ENCODE results near the gene SGIP1.

The SGIP1 gene

DNA sequence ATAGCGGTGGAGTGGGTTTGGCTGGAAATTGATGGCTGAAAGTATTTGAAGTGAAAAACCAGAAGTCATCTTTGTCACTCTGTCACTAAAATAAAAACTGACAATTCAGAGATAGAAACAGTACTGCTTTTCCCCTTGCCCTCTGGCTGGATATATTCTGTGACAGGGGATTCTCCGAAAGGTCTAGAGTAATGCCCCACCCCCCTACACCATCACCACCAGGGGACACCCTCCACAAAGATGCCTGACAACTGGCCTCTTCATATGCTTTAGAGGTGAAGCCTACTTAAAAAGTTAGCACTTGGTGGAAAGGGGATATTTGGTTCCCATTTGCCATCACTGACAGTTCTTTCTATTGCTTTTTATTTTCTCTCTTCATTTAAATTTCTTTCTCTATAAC, 73.5 kb downstream of the SGIP1 start:
- no peak for DNase-seq (ENCODE audit: low spot score)

DNA sequence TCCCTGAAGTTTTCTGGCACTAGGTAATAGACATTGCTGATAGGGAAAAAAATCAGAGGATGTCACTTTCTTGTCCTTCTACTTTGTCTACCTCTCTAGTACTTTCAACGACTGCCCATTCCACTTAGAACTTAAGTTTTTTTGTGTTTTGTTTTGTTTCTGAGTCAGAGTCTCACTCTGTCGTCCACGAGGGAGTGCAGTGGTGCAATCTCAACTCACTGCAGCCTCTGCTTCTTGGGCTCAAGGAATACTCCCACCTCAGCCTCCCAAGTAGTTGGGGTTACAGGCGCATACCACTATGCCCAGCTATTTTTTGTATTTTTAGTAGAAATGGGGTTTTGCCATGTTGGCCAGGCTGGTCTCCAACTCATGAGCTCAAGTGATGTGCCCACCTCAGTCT, 79.2 kb downstream of the SGIP1 start:
- DNase-seq (ENCODE audit: low spot score), result no peak

DNA sequence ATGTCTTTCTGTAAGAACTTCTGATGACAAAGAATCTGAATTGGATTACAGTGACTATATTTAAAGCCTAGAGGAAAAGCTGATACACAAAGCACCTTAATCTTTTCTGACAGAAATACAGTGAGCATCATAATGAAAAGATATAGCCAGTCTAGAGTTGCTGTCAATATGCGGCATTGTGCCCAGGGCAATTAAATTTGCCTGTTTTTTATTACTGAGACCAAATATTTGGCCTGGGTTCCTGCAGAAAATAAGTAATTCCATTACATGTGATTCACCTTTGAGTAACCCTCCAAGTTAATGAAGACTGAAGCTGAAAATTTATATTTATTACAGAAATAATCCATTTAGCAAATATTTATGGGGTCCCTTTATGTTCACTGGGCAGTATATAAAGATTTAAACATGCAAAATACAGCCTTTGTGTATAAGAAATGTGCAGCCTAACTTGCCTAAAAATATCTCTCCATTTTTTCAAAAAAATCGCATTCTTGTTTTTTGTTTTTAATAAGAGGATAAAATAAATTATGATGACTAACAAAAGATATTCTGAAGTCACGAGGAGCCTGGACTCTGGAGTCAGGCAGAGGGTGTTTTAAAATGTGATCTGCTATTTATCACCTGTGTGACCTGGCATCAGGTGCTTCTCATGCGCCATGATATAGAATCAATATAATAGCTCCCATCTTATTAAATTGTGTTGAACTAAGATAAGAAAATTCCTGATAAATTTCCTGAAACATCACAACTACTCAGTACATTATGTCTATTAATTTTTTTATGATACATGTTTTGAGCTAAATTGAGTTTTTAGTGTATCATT, 83.6 kb downstream of the SGIP1 start:
- no peak for DNase-seq (ENCODE audit: low spot score)

DNA sequence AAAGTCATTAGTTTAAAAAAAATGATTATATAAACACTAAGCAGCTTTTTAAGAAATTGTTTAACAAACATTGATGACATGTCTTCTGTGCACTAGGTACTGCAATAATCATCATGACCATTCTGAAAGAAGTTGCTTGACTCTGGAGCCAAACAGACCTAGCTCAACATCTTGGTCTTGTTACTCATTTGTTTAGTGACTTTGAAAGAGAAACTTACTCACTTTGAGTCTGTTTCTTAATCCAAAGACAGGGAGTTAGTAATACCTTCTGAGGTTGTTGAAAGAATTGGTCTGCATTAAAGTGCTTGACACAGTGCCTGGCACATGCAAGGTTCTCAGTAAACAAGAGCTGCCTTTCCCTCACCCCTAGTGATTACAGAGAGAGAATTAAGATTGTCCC, 84.4 kb downstream of the SGIP1 start:
- no peak for DNase-seq (ENCODE audit: low spot score)

DNA sequence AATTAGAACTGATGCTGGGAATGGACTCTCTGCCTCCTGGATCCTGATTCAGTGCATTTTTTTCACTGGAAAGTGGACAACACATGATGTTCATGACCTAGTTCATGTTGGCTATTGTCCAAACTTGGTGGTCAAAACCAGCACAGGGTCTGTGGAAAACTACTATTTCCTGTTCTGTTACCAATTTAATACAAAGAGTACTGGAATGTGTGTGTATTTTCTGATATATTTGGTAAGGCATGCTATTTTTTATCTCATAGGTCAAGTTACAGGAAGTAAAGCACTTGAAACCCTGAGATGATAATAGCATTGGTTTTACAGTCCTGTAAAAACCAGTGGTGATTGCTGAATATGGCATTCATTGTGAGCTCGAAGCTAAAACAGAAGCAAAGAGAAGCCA, 89.9 kb downstream of the SGIP1 start:
- DNase-seq (ENCODE audit: low spot score), result no peak

DNA sequence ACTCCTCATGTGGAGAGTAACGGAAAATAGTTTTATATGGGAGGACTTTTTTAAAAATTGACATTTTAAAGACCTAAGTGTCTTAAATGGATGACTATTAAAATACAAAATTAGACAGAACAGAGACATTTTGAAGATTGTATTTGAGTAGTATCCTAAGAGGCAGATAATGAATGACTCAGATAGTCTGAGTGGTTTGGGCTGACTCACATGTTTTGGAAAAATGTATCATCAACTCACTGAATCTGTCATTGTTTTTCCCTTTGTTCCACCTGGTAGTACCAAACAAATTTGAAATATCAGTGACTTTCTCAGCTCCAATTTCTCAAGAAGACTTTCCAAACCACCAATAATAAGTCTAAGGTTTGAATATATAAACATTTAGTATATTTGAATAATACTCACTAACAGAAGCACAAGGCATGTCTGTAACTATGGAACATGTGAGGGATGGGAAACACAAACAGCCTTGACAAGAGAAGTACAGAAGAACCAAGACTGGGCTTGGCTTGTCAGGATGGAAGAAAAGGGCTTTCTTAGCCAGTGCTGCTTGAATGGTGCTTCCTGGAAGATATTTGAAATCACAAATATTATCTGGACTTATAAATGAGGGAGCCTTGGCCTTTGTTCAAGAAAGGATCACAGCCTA, 90.6 kb downstream of the SGIP1 start:
- no peak for DNase-seq (ENCODE audit: low spot score)

DNA sequence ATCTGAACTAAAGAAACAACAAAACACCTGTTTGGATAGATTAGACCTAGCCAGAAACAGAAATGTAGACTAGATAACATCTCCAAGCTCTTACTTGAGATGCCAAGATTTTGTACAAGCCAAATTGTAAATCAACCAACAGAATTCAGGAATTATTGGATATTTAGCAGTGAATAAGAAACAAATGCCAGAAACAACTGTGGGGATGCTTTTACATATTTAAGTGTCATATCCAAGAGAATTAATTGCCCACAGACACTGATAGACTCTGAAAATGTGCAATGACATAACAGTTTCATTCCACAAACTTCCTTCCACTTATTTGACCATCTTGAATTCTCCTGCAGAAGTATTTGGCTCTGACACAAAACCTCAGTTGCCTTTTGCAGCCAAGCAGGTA, 92.3 kb downstream of the SGIP1 start:
- DNase-seq (ENCODE audit: low spot score), result no peak

DNA sequence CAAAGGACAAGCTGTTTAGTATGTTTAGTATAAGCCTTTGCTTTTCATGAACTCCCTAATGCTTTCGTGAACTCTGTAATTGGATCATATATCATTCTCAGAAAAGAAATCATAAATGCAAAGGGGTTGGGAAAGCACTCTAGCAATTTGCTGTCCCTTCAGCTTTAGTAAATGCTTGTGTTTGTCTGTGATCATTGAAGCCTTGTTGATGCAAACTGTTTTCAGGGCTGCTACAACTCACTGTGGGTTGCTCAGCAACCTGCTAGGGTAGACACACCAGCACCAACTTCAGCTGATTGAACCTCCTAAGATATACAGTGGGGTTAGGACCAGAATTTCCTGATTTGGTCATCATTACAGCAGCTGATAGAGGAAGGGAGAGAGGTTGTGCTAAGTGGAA, 95.0 kb downstream of the SGIP1 start:
- DNase-seq (ENCODE audit: low spot score), result no peak

DNA sequence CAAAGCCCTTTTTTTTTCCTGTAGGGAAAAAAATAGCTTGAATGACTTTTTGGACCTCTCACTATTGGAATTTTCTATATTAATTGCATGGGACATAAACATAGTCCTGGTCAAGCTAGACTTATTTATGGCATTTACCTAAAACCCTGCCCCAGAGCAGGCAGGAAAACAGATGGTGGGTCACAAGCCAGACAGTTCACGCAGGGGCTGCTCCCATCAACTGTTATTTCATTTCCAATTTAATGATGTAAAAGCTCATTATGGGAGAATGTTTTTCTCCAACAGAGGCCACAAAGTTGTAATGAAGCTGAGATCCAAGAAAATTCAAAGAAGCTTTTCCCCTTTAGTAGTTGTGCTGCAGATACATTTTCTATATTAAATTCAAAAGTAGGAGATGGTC, 99.2 kb downstream of the SGIP1 start:
- DNase-seq (ENCODE audit: low spot score), result no peak

DNA sequence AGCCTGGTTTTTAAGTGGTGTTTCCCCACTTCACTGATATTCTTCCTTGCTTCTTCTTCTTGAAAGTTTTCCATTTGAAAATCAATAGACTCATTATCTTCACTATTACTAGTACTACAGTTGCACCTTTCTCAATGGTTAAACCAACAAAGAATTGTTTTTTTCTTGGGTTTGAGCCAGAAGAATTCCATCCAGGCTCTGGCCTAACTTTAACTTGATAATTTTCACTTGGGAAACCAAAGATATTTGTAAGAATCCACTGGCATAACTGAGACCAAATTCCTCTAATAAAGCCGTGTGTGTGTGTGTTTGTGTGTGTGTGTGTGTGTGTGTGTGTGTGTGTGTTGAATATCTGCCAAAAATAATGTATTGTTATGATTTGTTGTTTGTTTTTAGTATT, 103.2 kb downstream of the SGIP1 start:
- DNase-seq (ENCODE audit: low spot score), result no peak

DNA sequence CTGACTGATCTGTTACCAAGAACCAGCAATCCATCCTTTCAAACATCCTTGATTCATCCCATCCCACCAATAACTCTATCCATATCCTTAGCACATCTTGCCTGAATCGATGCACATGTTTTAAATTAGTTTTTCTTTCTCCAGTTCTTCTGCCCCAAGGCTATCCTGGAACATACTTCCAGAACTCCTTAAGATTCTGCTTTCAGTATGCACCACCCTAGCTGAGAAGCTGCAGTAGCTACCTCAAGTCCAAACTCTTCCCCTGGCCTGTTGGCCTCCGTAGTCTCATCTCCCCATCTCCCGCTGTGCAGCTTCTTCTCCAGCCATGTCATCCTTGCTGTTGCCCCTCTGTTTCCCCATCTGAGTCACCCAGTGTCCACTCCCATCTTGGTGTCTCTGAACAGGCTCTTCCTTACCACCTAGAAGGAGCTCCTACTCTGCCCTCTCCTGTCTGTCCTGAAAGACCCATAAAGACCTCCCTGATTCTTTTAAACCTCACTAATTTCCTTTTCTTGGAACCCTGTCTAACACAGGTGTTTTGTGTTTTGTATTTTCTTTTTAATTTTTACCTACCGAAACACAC, 108.0 kb downstream of the SGIP1 start:
- no peak for DNase-seq (ENCODE audit: low spot score)

DNA sequence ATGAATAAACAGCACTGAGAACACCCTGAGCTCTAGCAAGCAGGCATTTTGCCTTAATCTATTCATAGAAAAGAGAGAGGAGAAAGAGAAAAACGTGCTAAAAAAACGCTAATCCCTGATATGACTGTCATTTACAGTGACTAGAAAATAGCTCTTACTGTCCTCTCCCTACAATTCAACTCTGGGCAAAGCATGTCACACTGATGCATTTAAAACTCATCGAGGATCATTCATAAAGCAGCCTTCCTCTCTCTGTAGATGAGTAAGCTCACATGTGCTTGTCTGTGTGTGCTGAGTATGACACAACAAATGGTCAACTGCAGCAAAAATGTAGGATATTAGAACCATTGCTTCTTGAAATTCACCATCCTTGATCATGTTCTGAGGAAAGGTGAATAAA, 109.0 kb downstream of the SGIP1 start:
- DNase-seq (ENCODE audit: low spot score), result peak; percentile 20

DNA sequence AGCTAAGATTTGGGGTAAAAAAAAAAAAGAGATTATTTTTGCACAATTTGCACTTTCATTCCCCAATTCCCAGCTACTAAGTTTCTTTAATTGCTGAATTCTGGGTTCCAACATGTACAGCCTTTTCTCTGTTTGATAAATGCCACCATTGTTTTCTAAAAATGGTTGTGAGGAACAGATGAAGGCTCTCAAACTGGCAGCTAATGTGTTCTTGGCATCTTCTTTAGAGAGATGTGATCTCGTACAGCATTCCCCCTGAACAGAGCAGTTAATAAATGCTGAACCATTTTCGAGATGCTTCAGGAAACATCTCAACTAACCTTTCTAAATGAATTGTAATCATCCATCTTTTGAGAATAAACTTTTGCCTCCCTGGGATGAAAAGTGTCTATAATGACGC, 110.4 kb downstream of the SGIP1 start:
- DNase-seq (ENCODE audit: low spot score), result peak; percentile 36

DNA sequence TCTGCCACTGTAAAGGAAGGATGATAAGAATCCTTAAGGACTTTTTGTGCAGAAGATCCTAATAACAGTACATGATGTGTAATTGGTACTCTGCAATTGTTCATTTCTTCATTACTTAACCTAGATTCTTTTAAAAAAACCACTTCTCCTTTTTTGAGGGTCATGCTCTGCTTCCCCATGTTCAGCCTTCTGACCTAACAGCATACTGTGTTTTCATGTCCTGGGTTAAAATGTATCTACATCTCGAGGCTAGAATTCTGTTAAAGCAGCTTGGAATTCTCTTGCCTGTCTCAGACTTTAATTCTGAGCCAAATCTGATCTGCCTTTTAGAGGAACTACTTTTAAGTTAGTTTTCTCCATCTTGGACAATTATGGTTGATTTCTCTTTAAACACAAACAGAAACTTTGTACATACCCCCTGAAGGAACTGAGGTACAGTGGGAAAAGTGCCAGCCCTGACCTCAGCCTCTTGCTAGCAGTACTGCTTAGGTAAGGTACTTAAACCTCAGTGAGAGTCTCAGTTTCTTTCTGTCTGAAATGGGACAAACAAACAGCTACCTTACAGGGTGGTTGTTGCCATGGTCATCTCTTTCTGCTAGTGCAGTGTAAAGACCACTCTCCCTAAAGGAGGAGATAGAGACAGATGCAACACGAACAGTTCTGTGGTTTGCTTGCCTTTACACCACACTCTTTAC, 115.1 kb downstream of the SGIP1 start:
- DNase-seq (ENCODE audit: low spot score), result no peak

DNA sequence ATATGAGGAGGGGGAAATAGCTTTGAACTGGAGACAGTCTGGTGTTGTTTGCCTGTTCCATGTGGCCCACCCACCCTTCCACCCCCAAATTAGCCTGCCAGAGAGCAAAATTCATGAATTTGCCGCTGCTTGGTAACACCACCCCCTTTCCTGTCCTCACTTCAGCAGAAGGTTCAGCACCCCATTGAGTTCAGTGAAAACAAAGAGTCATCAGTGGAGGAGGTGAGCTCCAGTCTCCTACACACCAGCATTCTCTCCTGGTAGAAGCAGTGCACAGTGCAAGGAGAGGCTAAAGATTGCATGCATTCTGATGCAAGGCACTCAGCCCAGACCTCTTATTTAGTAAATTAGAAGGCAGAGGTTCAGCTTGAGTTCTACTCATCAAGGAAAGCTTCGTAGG, 118.6 kb downstream of the SGIP1 start:
- DNase-seq (ENCODE audit: low spot score), result peak; percentile 64

DNA sequence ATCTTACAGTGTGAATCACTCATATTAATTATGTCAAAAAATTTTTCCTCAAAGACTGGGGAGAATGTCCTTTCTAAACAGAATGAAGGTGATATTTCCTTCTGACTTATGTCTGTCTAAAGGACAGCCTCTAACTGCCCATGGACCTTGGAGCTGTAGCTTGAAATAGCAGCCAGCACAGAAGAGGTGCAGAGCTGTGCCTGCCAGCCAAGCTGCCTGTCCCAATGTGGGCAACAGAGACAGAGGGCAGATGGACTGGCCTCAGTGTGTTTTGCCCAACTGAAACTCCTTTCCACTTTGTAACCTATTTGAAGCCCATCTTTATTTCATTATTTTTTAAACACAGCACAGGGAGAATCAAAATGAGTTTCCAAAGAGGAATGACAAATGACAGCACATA, 120.7 kb downstream of the SGIP1 start:
- DNase-seq (ENCODE audit: low spot score), result no peak

DNA sequence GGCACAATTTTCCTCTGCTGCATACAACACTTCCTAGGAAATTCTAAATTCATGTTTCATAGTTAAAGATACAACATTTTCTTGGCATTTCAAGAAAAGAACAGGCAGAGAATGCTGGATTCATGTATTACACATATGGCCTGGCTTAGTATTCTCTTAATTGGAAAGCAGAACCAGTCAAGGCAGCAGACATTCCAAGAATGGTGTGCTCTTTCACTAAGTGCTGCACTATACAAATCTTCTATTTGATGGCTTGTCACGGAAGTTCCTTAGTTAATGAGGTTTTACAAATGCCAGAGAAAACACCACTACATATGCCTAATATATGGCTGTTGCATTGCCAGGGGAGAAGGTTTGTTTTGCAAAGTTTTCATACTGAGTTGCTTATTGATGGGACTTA, 137.5 kb downstream of the SGIP1 start:
- no peak for DNase-seq (ENCODE audit: low spot score)

DNA sequence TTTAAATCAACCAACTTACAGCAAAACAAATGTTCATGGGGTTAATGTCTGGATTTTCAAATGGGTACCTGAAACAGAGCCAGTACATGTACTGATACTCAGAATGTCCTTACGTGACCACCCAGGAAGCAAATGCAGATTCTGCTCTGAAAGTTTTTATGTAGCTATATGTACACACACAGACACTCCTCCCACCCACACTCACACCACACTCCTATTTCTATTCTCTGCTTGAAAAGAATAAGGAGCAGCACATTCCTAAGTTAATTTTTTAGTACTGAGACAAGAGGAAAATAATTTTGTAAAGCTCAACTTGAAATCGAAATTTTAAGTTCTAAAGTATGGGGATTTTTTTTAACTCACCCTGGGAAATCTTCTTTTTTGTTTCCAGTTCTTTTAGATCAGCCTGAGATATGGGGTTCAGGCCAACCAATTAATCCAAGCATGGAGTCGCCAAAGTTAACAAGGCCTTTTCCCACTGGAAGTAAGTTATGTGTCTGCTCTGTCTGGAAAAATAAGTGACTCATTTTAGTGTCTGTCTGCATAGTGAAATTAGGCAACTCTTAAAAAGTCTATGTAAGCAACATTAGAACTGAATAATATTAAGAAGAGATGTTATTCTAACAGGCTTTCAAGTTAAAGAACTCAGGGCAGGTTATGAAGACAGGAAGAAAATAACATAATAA, 142.8 kb downstream of the SGIP1 start:
- DNase-seq (ENCODE audit: low spot score), result no peak

DNA sequence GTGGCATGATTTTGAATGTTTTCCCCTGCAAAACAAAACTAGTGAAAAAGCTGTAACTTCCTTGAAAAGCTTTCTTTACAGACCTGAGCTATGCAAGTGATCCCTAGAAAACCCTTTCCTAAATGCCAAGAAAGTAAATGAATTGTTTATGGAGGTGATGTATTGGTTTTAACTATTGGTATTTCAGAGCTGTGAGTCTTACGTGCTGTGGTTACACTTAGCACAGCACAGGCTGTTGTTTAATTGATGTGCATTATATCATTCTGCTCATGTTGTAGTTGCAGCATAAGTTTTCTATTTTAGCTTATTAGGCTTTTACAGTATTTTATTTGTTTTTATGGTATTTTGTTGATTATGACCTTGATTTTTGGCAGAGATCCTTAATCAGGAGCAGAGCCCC, 144.2 kb downstream of the SGIP1 start:
- no peak for DNase-seq (ENCODE audit: low spot score)

DNA sequence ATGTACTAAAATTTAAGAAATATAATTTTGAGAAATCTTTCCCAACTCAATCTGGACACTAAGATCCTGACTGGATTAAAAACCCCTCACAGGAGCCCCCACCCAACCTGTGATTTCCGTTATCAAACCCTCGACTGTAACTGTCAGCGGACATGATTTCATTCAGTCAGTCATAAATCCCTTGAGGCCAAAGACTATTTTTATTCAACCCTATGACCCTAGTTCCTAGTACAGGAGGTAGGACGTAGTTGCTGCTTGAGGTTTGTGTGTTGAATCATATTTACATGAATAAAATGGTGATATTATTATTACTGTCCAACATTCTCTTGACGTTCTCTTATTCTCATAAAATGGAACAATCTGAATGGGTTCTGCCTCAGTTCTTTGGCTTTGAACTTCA, 145.2 kb downstream of the SGIP1 start:
- no peak for DNase-seq (ENCODE audit: low spot score)

DNA sequence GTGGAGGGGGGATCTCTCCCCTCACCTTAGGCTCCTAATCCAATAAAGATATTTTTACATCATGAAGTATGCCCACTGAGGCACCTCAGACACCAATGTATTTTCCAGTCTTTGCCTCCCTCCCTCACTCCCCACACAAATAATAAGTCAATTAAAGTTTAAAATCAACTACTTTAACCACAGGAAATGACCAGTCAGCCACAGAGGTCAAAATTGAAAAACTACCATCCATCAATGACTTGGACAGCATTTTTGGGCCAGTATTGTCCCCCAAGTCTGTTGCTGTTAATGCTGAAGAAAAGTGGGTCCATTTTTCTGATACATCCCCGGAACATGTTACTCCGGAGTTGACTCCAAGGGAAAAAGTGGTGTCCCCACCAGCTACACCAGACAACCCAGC, 147.7 kb downstream of the SGIP1 start:
- no peak for DNase-seq (ENCODE audit: low spot score)

DNA sequence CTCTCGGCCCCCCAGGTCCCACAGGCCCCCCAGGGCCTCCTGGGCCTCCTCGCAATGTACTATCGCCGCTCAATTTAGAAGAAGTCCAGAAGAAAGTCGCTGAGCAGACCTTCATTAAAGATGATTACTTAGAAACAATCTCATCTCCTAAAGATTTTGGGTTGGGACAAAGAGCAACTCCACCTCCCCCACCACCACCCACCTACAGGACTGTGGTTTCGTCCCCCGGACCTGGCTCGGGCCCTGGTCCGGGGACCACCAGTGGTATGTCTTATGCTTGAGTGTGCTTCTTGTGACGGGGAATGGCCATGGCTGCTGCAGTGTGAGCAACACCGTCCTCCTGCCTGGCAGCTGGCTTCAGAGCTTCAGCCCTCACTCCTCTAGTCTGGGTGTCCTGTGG, 148.2 kb downstream of the SGIP1 start:
- no peak for DNase-seq (ENCODE audit: low spot score)

Measured in Ammon's horn (tissue), 1 donor.